ENCODE measurements around the gene DTNA. TPM values are rescaled to one million over a fixed set of nuclear protein-coding genes. Genes with fewer than 3 reads are reported as not detected.

Gene DTNA
- total RNA-seq, 1 experiment from 2014 or later = 1.6 TPM

GRCh38 chr18:34936772-34937171 is 226.7 kb downstream of the DTNA start:
- no peak for DNase-seq (ENCODE audit: low read depth)

- DNase-seq (ENCODE audit: low read depth) = no peak
Observed at GRCh38 chr18:34938090-34938489, 228.0 kb downstream of the DTNA start.

Measured in RPMI7951 (cell line).